Neural cell (in vitro differentiated cells): Measurements from ENCODE around the gene ZNF205.

Source experiments
- EZH2 ChIP-seq: fragments of 200-600, 300-800 bp; shearing (Covaris generic), sonication (generic); IDR thresholded peaks from 2 replicates; pipeline ENCODE4 v1.6.1; 2014; ENCODE audit warnings: antibody characterized with exemption, low read length, borderline replicate concordance, mild to moderate bottlenecking; ENCODE audit not compliant: insufficient read depth, poor library complexity, severe bottlenecking
- MXI1 ChIP-seq: fragments of 450-650 bp; conservative IDR thresholded peaks from 2 replicates; pipeline ENCODE4 v1.6.1; 2014; ENCODE audit warnings: antibody characterized with exemption, mild to moderate bottlenecking; ENCODE audit not compliant: poor library complexity, severe bottlenecking
- POLR2AphosphoS5 ChIP-seq: IDR thresholded peaks from 2 replicates; pipeline ENCODE4 v1.6.1; 2012
- TF ChIP-seq, protein P1 (sequence below): fragments of 450-650 bp; IDR thresholded peaks from 2 replicates; pipeline ENCODE4 v1.5.1; 2014; ENCODE audit warnings: antibody characterized with exemption, mild to moderate bottlenecking, moderate library complexity; ENCODE audit not compliant: poor library complexity, severe bottlenecking
- TF ChIP-seq, protein P2 (sequence below): IDR thresholded peaks from 2 replicates; pipeline ENCODE4 v1.6.1; 2012; ENCODE audit warnings: borderline replicate concordance

GRCh38 chr16:3099395-3099731 is 13.0 kb upstream of the ZNF205 start:
- TF ChIP-seq, protein P1, sequence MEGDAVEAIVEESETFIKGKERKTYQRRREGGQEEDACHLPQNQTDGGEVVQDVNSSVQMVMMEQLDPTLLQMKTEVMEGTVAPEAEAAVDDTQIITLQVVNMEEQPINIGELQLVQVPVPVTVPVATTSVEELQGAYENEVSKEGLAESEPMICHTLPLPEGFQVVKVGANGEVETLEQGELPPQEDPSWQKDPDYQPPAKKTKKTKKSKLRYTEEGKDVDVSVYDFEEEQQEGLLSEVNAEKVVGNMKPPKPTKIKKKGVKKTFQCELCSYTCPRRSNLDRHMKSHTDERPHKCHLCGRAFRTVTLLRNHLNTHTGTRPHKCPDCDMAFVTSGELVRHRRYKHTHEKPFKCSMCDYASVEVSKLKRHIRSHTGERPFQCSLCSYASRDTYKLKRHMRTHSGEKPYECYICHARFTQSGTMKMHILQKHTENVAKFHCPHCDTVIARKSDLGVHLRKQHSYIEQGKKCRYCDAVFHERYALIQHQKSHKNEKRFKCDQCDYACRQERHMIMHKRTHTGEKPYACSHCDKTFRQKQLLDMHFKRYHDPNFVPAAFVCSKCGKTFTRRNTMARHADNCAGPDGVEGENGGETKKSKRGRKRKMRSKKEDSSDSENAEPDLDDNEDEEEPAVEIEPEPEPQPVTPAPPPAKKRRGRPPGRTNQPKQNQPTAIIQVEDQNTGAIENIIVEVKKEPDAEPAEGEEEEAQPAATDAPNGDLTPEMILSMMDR: no peak
- TF ChIP-seq EZH2: no peak
- TF ChIP-seq POLR2AphosphoS5: no peak
- TF ChIP-seq, protein P2, sequence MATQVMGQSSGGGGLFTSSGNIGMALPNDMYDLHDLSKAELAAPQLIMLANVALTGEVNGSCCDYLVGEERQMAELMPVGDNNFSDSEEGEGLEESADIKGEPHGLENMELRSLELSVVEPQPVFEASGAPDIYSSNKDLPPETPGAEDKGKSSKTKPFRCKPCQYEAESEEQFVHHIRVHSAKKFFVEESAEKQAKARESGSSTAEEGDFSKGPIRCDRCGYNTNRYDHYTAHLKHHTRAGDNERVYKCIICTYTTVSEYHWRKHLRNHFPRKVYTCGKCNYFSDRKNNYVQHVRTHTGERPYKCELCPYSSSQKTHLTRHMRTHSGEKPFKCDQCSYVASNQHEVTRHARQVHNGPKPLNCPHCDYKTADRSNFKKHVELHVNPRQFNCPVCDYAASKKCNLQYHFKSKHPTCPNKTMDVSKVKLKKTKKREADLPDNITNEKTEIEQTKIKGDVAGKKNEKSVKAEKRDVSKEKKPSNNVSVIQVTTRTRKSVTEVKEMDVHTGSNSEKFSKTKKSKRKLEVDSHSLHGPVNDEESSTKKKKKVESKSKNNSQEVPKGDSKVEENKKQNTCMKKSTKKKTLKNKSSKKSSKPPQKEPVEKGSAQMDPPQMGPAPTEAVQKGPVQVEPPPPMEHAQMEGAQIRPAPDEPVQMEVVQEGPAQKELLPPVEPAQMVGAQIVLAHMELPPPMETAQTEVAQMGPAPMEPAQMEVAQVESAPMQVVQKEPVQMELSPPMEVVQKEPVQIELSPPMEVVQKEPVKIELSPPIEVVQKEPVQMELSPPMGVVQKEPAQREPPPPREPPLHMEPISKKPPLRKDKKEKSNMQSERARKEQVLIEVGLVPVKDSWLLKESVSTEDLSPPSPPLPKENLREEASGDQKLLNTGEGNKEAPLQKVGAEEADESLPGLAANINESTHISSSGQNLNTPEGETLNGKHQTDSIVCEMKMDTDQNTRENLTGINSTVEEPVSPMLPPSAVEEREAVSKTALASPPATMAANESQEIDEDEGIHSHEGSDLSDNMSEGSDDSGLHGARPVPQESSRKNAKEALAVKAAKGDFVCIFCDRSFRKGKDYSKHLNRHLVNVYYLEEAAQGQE: no peak
- TF ChIP-seq MXI1: no peak
